HepG2 (cell line): ENCODE measurements around the gene GATAD2B. TPM values are rescaled to one million over a fixed set of nuclear protein-coding genes. Genes with fewer than 3 reads are reported as not detected.
A peak's percentile ranks its signal among the peaks of the same experiment; 100 is the strongest.

Experiments
- AHDC1 ChIP-seq: sonication (generic); formaldehyde crosslinking; IDR thresholded peaks from 2 replicates; pipeline ENCODE4 v1.5.1; 2020; ENCODE audit warnings: mild to moderate bottlenecking, missing genetic modification reagents, borderline replicate concordance
- CBX5 ChIP-seq: sonication (generic); formaldehyde crosslinking; IDR thresholded peaks from 2 replicates; pipeline ENCODE4 v1.4.0; 2020; ENCODE audit warnings: missing genetic modification reagents, borderline replicate concordance
- EP300 ChIP-seq, 3 experiments: sonication (generic) in 1 of 3; formaldehyde crosslinking in 1 of 3; IDR thresholded peaks; 2 replicates each; pipeline versions ENCODE4 v1.5.1 to v1.6.1; 2011 to 2020; ENCODE audit warnings: low read depth in 2 of 3, low read length in 2 of 3, borderline replicate concordance in 1 of 3, improper control_type of control experiment in 1 of 3, mild to moderate bottlenecking in 1 of 3, missing genetic modification reagents in 1 of 3, moderate library complexity in 1 of 3
- HCFC1 ChIP-seq: fragments of 150-350 bp; IDR thresholded peaks from 2 replicates; pipeline ENCODE4 v1.6.1; 2014; ENCODE audit warnings: low read depth, low read length
- KDM2A ChIP-seq: sonication (generic); formaldehyde crosslinking; IDR thresholded peaks from 2 replicates; pipeline ENCODE4 v1.4.0; 2020; ENCODE audit warnings: low read depth, missing genetic modification reagents, borderline replicate concordance
- MAFG ChIP-seq: sonication (generic); formaldehyde crosslinking; IDR thresholded peaks from 2 replicates; pipeline ENCODE4 v1.5.1; 2020; ENCODE audit warnings: mild to moderate bottlenecking, missing genetic modification reagents
- ZFP36 ChIP-seq: fragments of 150-350 bp; IDR thresholded peaks from 2 replicates; pipeline ENCODE4 v1.6.1; 2018; ENCODE audit warnings: borderline replicate concordance, low read length, low read depth; ENCODE audit not compliant: partially characterized antibody
- ZFP36L2 ChIP-seq: sonication (generic); formaldehyde crosslinking; IDR thresholded peaks from 2 replicates; pipeline ENCODE4 v1.4.0; 2020; ENCODE audit warnings: missing genetic modification reagents
- ZNF251 ChIP-seq: sonication (generic); formaldehyde crosslinking; IDR thresholded peaks from 2 replicates; pipeline ENCODE4 v1.9.0; 2021; ENCODE audit warnings: mild to moderate bottlenecking, missing genetic modification reagents
- ZNF430 ChIP-seq: sonication (generic); formaldehyde crosslinking; IDR thresholded peaks from 2 replicates; pipeline ENCODE4 v1.9.0; 2021; ENCODE audit warnings: mild to moderate bottlenecking, missing genetic modification reagents
- ZNF629 ChIP-seq: sonication (generic); formaldehyde crosslinking; conservative IDR thresholded peaks from 2 replicates; pipeline ENCODE4 v1.5.0; 2020; ENCODE audit warnings: missing genetic modification reagents
- ZNF709 ChIP-seq: sonication (generic); formaldehyde crosslinking; IDR thresholded peaks from 2 replicates; pipeline ENCODE4 v1.5.0; 2020; ENCODE audit warnings: mild to moderate bottlenecking, missing genetic modification reagents
- ZSCAN30 ChIP-seq: sonication (generic); formaldehyde crosslinking; IDR thresholded peaks from 2 replicates; pipeline ENCODE4 v1.5.0; 2020; ENCODE audit warnings: mild to moderate bottlenecking, missing genetic modification reagents
- polyA plus RNA-seq, 8 experiments: library from polyadenylated mRNA; depleted of rRNA in 3 of 8; stranded (reverse) in 7 of 8; unstranded in 1 of 8; fragments of >200 nt; fragmentation: Illumina TruSeq in 4 of 8; extraction: Trizol in 4 of 8; gene quantifications; 2 replicates each; pipeline versions ENCODE4 v1.2.1 to v1.2.3, GENCODE V29; 2011 to 2016; ENCODE audit warnings: low read depth in 4 of 8, missing spikeins in 1 of 8, mixed read lengths in 1 of 8; ENCODE audit not compliant: insufficient read depth in 1 of 8
- total RNA-seq, 5 experiments: library from RNA; depleted of rRNA; stranded (reverse); fragments of >200 nt; fragmentation: Illumina TruSeq; extraction: Trizol; gene quantifications; 2 replicates each; pipeline ENCODE4 v1.2.3, GENCODE V29; 2016; ENCODE audit warnings: low read depth in 1 of 5
- TF ChIP-seq, protein P1 (sequence below), 2 experiments: sonication (generic) in 1 of 2; formaldehyde crosslinking in 1 of 2; IDR thresholded peaks; 2 replicates each; pipeline versions ENCODE4 v1.5.1 to v1.6.1; 2011 to 2020; ENCODE audit warnings: borderline replicate concordance in 1 of 2, low read depth in 1 of 2, low read length in 1 of 2, mild to moderate bottlenecking in 1 of 2, missing genetic modification reagents in 1 of 2, moderate library complexity in 1 of 2
- TF ChIP-seq, protein P2 (sequence below): sonication (generic); formaldehyde crosslinking; IDR thresholded peaks from 2 replicates; pipeline ENCODE4 v1.5.0; 2020; ENCODE audit warnings: missing genetic modification reagents

The GATAD2B gene
- total and polyA plus RNA-seq, 2 of the 13 experiments (the other 11 are each of a cell fraction or from before 2014, with no cell fraction given) = 3.2 to 5.2 TPM

DNA sequence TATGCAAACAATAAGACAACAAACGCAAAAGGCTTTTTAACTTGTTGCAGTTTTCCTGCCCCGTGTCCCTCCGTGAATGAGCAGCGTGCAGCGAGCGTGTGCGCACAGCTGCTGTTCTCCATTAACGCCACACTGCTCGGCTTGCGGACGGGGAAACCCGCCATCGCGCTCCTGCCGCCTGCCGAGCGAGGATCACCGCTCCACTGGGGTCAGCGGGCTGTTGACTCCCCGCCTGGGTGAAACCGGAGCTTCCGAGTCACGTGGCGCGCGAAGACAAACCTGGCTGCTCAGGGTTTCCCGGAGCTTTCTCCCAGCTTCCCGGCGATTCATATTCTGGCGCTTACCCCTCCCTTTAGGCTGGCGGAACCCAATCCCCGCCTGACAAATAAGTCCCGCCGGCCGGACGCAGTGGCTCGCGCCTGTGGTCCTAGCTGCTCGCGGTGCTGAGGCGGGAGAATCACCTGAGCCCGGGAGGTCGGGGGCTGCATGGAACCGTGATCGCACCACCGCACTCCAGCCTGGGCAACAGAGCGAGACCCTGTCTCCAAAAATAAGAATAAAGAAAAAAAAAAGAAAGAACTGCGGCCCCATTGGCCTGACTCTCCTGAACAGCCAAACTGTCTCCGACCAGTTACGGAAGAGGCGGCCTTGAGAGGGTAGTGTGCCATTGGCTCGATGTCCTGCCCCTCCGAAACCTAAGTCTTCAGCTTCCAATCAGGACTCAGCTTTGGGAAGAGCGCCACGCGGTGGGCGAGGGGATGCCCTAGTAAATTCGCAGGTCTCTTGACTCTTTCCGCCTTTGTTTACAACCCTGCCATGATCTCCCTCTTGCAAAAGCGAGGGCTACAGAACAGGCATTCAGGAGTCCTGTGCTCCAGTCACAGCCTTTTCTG is 44.6 kb upstream of the GATAD2B start, which contains the start of gene CREB3L4 (continued):
- TF ChIP-seq, protein P1, sequence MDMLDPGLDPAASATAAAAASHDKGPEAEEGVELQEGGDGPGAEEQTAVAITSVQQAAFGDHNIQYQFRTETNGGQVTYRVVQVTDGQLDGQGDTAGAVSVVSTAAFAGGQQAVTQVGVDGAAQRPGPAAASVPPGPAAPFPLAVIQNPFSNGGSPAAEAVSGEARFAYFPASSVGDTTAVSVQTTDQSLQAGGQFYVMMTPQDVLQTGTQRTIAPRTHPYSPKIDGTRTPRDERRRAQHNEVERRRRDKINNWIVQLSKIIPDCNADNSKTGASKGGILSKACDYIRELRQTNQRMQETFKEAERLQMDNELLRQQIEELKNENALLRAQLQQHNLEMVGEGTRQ (IDR thresholded peaks at IDR 0.05; ENCODE audit: low read depth, low read length) = peak; percentile 92
- TF ChIP-seq, protein P1 (CRISPR knock-in tag; IDR thresholded peaks at IDR 0.05; ENCODE audit: borderline replicate concordance) = peak; percentile 98; the same call in 1 of the 2 replicates
- TF ChIP-seq ZFP36 = no peak
- TF ChIP-seq AHDC1 = peak; percentile 41; the same call in 1 of the 2 replicates
- TF ChIP-seq ZFP36L2 (CRISPR knock-in tag) = 0 out of 2 replicates have a peak, but pooled peaks have one; percentile 68
- 0 out of 4 replicates have a peak, but pooled peaks of 1 of the 2 experiments have one; percentile 17 for TF ChIP-seq EP300 (IDR thresholded peaks at IDR 0.05; ENCODE audit: low read depth in 2 of 2, low read length in 2 of 2)
- TF ChIP-seq EP300 (CRISPR knock-in tag; IDR thresholded peaks at IDR 0.05; ENCODE audit: borderline replicate concordance) = no peak
- no peak for TF ChIP-seq ZNF629 (CRISPR knock-in tag)
- TF ChIP-seq, protein P2, sequence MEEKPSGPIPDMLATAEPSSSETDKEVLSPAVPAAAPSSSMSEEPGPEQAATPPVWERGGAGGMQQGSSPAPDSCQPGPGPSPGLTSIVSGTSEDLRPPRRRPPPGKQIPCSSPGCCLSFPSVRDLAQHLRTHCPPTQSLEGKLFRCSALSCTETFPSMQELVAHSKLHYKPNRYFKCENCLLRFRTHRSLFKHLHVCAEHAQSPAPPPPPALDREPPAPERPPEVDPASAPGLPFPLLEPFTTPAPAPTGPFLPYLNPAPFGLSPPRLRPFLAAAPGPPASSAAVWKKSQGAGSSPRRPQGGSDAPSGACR (CRISPR knock-in tag) = peak; percentile 38; the same call in 1 of the 2 replicates
- no peak for TF ChIP-seq MAFG
- 0 out of 2 replicates have a peak, but pooled peaks have one; percentile 5 for TF ChIP-seq HCFC1
- peak; percentile 81; the same call in 1 of the 2 replicates for TF ChIP-seq ZNF709 (CRISPR knock-in tag)
- TF ChIP-seq ZNF430 (CRISPR knock-in tag) = peak; percentile 85; the same call in 1 of the 2 replicates
- TF ChIP-seq ZSCAN30 = no peak; the same call in 1 of the 2 replicates
- 0 out of 2 replicates have a peak, but pooled peaks have one; percentile 42 for TF ChIP-seq ZNF251 (CRISPR knock-in tag)
- TF ChIP-seq CBX5 (CRISPR knock-in tag) = no peak; the same call in 1 of the 2 replicates
- peak; percentile 85 for TF ChIP-seq KDM2A (CRISPR knock-in tag)
